Measurements from ENCODE around the gene CDH22.

DNA sequence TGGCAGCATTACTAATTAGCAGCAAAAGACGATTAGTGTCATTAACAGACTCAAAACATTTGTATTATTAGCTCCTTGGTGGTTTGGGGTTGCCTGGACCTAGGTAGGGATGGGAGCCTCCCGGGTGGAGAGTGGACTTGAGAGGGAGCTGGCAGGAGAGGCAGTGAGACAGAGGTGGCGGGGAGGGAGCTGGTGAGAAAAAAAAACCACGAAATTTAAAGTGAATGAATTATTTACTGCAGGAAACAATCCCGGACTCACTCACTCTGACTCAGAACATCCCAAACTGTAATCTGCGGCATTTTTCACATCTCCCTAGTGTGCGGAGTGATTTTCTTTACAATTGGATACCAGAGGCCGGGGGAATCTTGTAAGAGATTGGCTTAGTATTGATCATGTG lies 14.3 kb upstream of the CDH22 start:
- TF ChIP-seq ELF4 (IDR thresholded peaks at IDR 0.05) (no peak), FOXA1 (IDR thresholded peaks at IDR 0.05) (no peak), CTBP1 (IDR thresholded peaks at IDR 0.05; ENCODE audit: borderline replicate concordance) (no peak), FOXK2 (IDR thresholded peaks at IDR 0.05) (no peak)
- TF ChIP-seq, protein P1, sequence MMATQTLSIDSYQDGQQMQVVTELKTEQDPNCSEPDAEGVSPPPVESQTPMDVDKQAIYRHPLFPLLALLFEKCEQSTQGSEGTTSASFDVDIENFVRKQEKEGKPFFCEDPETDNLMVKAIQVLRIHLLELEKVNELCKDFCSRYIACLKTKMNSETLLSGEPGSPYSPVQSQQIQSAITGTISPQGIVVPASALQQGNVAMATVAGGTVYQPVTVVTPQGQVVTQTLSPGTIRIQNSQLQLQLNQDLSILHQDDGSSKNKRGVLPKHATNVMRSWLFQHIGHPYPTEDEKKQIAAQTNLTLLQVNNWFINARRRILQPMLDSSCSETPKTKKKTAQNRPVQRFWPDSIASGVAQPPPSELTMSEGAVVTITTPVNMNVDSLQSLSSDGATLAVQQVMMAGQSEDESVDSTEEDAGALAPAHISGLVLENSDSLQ (IDR thresholded peaks at IDR 0.05), result no peak
